IPS-NIHi7 (cell line): Measurements from ENCODE around the gene PANK4.
A peak's percentile ranks its signal among the peaks of the same experiment; 100 is the strongest.

Source experiments
- DNase-seq: peaks from one replicate; pipeline ENCODE4 v3.0.0; 2012; ENCODE audit warnings: mixed read lengths; ENCODE audit errors: extremely low spot score

Gene PANK4

GRCh38 chr1:2544875-2545640 lies 18.7 kb upstream of the PANK4 start:
- DNase-seq, result no peak

GRCh38 chr1:2544093-2544874 lies 17.9 kb upstream of the PANK4 start:
- DNase-seq, result no peak

GRCh38 chr1:2543543-2544092 lies 17.2 kb upstream of the PANK4 start:
- DNase-seq, result no peak

DNA sequence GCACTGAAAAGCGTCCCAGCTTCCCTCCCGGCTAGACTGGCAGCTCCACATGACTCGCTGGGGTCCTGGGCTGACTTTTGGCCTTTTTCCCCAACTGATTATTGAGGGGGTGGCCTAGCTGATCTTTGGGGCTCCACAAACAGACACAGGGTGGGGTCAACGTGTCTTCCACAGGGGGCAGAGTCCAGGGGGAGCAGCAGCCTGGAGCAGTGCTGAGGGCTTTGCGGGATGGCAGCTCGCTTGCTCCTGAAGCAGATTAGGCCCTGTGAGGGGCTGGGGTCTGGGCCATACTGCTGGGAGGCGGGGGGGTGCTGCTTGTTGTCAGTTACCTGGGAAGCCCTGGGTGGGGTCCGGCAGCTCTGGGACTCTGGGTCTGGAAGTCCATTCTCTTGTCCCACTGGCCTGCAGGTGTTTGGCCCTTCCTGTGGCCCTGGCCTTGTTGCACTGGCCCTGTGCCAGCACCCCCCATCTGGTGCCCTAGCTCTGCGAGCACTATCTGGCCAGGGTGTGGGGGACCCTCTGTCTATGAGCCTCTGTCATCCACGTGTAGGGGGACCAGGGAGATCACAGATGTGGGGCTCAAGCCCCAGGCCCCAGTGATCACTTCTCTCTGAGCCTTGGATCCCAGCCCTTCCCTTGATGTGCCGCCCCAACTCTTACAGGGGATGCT lies 16.0 kb upstream of the PANK4 start:
- no peak for DNase-seq

GRCh38 chr1:2541619-2542245 lies 15.3 kb upstream of the PANK4 start:
- no peak for DNase-seq

- no peak for DNase-seq
These were observed 14.6 kb upstream of the PANK4 start for GRCh38 chr1:2540816-2541492.

- DNase-seq, result peak; percentile 52
These were observed 13.0 kb upstream of the PANK4 start for GRCh38 chr1:2539312-2539907.

DNA sequence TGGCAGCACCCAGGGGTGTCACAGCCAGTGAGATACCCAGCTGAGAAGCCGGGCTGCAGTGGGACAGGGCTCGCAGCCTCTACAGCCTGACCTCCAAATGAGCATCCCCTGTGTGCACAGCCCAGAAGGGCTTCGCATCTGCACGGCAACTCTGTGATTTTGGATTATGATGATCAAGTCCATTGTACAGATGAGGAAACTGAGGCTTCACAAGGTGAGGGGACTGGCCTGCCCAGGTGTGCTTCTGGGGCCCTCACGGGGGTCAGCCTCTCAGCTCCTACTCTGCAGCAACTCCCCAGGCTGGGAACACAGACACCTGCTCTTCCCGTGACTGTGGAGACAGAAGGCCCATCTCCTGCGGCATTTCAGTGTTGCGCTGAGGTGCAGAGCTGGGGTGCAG lies 12.5 kb upstream of the PANK4 start:
- DNase-seq, result no peak

GRCh38 chr1:2538376-2538775 lies 12.0 kb upstream of the PANK4 start:
- no peak for DNase-seq

DNA sequence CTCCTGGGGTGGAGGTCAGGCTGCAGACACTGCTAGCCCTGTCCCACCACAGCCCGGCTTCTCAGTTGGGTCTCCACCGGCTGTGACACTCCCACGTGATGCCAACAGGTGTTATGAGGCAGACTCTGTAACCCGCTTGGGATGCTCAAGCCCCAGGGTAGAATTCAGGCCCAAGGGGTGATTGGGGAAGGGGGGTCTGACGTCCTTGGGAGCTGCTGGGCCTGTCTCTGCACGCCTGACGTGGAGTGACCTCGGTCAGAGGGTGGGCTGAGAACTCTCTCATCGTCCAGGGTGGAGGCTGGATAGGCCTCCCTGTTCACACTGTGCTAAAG lies 11.4 kb upstream of the PANK4 start:
- no peak for DNase-seq

DNA sequence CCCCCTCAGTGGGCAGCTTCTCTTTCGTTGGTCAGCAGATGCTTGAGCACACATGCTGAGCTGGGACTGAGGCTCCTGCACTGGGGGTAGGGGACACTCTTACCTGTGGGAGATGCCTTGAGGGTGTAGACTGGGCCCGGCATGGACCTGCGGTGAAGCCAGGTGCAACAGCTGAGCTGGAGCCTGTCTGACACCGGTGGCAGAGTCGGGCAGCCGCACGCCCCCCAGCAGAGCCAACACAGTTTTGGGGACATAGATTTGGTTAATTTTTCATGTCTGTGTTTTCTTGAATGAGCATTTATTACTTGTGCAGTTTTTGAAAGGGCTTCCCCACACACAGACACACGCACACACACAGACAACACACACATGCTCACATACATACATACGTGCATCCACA lies 9.6 kb upstream of the PANK4 start:
- no peak for DNase-seq

- DNase-seq, result no peak
These were observed 9.1 kb upstream of the PANK4 start for GRCh38 chr1:2535455-2535854.

DNA sequence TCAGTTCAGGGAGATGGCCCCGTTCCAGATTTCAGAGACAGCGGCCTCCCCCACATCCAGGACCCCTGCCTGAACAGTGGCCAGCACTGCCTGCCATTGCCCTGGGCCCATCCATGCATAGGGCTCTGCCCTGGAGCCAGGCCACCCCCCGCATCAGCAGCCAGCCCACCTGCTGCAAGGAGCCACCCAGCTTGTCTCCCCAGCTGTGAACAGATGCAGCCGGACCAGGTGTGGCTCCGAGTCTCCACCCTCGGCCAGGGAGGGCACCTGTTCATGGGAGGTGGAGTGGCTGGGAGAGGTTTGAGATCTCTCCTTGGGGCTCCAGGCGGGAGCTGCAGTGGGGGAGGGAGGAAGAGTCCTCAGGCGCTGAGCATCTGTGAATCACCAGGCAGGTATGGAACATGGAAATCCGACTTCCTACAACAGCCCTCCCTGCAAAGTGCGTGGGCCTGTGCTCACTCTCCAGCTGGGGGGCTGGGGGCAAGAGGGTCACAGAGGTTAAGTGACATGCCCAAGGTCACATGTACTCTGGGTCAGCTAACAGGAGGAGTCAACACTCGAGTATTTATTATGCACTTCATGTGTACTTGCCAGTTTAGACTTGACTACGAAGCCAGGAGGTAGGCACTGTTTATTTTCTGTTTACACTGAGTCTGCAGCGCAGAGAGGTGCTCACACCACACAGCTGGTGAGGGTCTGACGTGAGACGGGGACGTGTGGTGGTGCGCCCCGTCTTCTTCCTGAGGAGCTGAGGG lies 8.5 kb upstream of the PANK4 start:
- no peak for DNase-seq

GRCh38 chr1:2534315-2534686 lies 7.9 kb upstream of the PANK4 start:
- no peak for DNase-seq

DNA sequence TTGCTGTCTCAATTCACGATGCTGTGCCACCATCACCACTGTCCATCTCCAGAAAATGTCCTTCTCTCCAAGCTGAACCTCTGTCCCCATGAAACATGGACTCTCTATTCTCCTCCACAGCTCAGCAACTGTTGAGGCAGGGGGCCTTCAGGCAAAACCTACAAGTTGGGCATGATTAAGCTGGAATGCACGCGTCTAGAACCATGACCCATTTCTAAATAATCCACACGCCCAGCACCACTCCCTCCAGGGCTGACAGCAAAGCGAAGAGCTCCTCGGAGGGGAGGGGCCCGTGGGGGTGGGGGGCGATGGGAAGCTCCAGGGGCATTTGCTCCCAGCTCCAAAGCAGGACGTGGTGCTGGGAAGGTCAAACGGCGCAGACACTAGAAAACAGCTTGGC lies 7.0 kb upstream of the PANK4 start:
- DNase-seq, result no peak

DNA sequence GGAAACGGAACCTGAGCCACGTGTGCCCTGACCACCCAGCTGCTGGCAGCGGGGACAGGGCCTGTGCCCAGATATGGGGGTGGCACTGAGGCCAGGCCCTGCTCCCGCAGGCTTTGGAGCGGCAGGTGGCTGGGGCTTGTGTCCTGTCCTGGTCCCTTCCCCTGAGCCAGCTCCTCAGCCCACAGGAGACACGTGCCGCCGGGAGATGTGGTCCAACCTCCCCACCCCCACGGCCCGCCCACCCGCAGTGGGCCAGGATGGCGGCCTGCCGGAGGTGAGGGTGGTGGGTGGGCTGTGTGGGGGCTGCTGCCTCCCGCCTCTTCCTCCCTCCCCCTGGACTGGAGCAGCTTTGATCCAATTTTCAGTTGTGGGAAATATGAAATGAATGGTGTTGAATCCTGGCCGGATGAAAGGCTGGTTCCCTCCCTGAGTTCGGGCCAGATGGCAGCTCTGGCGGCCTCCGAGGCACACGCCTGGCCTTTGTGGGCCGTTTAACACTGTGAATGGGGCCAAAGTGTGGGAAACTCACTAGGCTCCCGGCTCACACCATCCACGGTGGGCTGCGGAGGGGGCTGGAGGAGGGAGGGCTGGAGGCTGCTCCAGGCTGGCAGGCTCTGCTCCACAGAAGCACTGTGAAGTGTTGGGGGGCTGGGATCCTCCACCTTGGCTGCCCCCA lies 6.2 kb upstream of the PANK4 start:
- DNase-seq, result no peak

GRCh38 chr1:2530513-2531361 lies 4.3 kb upstream of the PANK4 start:
- no peak for DNase-seq

DNA sequence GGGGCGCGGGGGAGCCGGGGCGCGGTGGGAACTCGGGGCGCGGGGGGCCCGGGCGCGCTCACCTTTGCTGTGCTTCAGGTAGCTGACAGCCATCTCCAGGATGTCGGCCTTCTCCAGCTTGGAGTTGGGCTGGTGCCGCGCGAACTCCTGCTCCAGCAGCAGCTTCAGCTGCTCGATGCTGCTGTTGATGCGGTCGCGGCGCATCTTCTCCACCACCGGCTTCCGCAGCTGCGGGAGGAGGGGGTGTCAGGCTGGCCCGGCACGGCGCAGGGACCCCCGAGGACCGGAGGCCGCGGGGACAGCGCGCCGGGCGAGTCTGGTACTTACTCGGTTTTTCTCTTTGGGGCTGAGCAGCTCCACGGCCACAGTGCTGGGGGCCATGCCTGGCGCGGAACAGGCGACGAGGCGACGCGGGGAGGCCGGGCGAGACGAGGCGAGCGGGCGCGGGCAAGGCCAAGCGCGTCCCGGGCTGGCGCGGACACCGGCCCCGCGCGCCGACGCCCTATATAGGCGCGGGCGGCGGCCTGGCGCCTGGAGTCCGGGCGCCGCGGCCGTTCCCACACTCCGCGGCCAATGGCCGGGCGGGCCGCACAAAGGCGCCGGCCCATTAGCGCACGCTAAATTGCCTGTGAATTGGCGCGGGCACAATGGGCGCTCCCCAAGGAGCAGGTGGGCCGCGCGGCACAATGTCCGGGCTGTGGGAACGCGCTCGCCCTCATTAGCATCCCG lies 3.6 kb upstream of the PANK4 start, which contains the start of gene HES5:
TSS of gene HES5 (minus strand) at position 480 of the 729 bp plus-strand sequence. CDS start at position 381, 99 bp downstream.
- DNase-seq, result no peak
